Measurements from ENCODE around the gene DMRTA2.

Gene DMRTA2

DNA sequence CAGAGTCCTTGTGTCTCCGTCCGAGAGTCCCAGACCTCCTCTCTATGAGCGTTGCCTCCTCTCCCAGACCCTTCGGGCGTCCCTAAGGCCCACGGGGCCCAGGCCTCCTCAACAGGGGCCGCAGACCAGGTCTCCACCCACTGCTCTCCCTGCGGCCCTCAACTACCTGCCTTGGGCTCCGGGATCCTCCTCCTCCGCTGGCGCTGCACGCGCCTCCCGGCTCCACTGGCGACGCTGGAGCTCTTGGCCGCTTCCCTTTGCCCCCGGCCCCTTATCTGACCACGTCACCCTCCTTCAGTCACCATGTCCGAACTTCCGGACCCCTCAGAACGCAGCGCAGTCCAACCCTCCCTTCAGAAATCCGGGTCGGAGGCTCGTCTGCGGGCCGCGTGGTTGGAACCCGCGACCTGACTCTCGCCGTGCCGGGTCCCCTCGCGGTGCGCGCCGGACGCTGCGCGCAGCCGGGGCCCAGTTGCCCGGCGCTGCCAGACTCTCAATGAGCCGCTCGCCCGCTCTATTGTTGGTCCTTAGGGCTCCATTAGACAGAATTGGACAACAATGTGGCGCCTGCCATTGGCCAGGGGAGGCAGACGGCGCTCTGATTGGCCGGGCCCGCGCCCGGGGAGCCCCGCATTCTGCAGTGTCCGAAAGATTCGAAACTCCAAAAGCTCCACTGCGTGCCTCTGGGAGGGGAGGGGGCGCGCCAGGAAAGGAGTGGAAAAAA is at the start of gene DMRTA2:
DMRTA2 (minus strand) TSS at position 498 of the 724 bp plus-strand sequence. CDS start 1,907 bp downstream, outside the sequence.
- DNase-seq: no peak

DNA sequence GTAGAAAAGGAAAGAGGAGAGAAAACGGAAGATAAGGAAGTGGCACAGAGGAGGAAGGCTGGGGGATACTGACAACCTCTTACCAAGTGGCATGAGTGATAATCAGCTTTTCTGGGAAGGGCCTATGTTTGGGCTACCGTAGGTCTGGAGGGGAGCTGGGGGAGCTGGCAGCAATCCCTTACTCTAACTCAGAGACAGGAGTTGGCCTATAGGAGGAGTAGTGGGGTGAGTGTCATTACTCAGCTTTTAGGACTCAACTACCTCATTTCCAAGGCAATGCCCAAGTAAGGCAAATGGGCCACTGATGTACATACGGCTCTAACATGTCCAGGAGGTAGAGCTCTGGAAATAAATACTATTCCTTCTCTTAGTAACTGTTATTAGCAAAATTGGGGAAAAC is 48.7 kb upstream of the DMRTA2 start:
- no peak for DNase-seq

GRCh38 chr1:50462964-50463363 is 39.7 kb upstream of the DMRTA2 start:
- no peak for DNase-seq

GRCh38 chr1:50458507-50458906 is 35.3 kb upstream of the DMRTA2 start:
- DNase-seq: no peak

GRCh38 chr1:50454911-50455310 is 31.7 kb upstream of the DMRTA2 start:
- no peak for DNase-seq

DNA sequence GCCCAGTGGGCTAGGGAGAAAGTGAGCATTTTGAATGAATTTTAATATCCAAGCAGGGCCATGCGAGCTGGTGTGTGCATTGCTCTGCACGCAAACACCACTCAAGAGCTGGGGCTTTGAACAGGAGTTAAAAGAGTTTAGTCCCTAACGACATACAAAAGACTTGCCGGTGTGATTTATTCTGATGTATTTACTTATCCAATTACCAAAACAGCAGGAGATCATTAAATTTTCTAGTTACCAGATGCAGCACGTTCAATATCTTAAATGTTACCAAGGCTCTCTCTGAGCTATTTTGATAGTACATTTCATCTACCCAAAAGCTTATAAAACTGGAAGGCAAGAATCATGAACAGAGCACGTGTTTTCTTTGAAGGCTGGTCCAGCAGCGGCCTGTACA is 30.0 kb upstream of the DMRTA2 start:
- DNase-seq: no peak

- no peak for DNase-seq
Measured at GRCh38 chr1:50452700-50453099, 29.5 kb upstream of the DMRTA2 start.

DNA sequence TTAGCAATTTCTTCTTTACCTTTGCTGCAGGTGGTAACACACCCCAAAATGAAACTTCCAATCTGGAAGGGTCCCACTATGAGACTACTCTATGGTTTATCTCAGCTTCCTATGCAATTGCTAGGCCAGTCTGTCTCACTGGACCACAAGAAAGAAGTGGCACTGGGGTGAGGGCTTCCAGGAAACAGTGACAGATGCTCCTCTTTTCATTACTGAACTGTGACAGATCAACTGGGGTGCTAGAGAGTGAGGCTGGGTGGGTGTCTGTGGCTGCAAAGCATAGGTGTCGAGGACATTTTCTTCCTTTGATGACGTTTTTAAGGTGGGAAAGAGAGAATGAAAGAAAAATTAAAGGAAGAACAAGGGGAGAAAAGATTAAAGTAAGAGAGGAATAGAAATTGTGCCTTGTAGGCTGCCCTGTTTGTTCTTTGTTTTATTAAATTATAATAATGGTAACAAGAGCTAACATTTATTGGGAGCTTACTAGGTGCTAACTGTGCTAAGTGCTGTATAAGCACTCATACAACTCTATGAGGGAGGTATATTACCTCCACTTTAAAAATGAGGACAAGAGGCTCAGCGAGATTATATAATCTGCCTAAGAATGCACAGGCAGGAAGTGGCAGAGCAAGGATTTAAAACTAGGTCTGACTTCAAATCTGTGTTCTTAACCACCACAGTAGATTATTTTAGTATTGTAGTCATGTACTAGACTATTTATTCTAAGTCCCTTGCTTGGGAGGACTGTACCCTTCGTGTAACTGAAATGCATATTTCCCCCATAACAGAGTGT is 27.8 kb upstream of the DMRTA2 start:
- DNase-seq: no peak

DNA sequence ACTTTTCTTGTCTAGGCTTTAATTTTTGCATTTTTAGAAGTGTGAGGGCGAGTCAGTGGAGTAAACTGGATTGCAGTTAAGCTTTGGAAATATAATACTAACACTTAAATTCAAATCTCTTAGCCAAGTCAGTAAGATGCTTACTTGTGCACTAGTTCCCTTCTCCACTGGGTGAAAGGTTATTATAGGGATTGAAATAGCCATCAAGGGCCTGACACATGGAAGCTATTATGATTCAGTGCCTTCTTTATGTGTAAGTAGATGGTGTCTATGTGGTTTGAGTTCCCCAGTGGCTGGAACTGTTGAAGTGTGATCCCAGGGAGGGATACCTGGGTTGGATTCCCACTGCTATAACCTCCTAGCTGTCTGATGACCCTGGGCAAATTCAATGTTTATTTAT is 24.7 kb upstream of the DMRTA2 start:
- no peak for DNase-seq

GRCh38 chr1:50441183-50441582 is 17.9 kb upstream of the DMRTA2 start:
- no peak for DNase-seq

DNA sequence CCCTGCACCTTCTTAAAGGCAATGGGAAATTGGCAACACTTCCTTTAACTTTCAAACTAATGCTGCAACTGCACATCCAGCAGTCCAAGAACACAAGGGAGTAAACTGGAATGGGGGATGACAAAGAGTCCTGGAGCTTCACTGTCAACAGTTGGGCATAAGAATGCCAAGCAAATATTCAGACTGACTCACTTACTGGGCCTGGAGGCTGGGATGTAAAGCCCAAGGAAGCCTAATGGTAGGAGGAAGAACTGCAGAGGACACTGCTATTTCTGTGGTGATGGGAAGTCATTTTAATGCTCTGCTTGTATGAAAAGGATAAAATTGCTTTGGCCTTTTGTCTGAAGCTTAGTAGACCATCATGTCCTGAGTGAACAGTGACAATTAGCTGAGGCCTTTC is 15.7 kb upstream of the DMRTA2 start:
- DNase-seq: no peak

DNA sequence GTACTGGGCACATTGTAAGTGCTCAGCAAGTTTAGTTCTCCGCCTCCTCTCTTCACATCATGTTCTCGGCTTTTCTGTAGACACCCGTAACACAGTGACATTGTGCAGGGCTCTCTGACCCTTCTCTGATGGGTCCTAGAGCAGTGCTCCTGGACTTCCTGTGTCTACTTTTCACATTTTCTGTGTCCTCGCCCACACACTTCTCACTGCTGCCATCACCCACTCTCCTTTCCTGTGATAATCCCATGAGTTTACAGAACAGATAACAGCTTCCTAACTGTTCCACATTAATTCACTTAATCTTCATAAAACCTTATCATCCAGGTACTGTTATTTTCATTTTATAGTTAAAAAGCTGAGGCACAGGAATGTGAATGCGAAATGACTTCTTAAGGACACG is 13.2 kb upstream of the DMRTA2 start:
- DNase-seq: no peak

DNA sequence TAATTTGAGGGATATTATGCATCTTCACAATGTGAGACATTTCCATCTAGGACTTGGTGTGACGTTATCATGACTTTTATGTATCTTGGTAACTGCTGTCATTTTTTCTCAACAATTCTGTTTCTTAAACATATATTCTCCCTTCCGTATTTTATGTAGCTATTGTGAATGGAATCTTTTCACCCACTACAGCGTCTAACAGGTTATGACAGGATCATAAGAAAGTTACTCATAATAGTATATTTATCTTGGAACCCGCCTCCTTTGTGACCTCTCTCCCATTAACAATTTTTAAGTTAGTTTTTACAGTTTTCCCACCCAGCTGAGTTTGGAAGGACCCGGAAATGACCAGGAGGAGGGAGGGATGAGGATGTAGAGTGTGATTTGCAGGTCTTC is 6.8 kb upstream of the DMRTA2 start:
- DNase-seq: no peak

GRCh38 chr1:50427818-50428779 is 4.9 kb upstream of the DMRTA2 start:
- no peak for DNase-seq

DNA sequence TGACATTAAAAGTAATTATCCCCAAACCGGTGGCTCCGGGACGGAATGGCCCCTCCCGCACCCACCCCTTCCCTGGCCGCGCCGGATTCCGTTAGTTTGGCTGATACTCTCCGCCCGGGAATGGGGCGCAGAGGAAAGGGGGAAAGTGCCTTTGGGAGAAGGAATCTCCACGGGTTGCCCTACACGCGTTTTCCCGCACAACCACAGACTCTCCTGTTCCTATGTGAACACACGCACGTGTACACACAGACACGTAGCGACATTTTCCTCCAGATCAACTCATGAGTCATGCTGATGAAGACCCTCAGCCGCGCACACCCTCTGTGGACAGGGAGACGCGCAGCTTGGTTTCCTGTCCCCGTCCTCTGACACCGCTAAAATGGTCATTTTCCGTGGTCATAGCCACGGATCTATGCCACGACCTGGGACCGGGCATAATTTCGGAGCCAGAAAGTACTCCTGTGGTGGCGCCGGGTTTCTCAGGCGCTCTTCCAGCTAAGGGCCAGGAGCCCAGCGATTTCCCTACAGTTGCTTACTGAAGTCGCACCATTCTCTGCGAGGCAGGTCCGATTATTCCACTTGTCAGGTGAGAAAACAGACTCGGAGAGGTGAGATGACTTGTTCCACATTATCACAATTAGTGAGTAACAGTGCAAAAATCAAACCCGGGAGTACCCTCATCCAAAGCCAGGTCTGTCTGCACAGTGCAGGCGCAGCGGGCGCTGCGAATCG is 4.0 kb upstream of the DMRTA2 start:
- no peak for DNase-seq

DNA sequence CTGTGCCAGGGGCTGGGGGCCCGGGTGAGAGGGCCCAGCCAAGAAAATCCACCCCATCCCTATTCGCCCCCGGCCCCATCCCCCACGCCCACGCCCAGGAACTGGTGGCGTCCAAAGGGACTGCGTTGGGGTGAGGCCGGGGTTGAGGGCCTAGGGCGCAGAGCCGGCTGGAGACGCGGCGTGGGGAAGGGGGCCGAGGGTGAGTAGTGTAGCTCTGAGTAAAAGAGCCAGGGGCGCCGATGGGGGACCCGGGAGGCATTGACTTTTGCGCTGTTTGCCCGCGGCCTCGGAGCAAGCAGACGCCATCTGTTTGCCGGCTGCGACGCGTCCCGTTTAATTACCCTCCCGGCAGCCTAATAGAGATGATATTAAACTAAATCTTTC is 3.5 kb upstream of the DMRTA2 start:
- DNase-seq: no peak

GRCh38 chr1:50426108-50426700 is 3.0 kb upstream of the DMRTA2 start:
- no peak for DNase-seq

DNA sequence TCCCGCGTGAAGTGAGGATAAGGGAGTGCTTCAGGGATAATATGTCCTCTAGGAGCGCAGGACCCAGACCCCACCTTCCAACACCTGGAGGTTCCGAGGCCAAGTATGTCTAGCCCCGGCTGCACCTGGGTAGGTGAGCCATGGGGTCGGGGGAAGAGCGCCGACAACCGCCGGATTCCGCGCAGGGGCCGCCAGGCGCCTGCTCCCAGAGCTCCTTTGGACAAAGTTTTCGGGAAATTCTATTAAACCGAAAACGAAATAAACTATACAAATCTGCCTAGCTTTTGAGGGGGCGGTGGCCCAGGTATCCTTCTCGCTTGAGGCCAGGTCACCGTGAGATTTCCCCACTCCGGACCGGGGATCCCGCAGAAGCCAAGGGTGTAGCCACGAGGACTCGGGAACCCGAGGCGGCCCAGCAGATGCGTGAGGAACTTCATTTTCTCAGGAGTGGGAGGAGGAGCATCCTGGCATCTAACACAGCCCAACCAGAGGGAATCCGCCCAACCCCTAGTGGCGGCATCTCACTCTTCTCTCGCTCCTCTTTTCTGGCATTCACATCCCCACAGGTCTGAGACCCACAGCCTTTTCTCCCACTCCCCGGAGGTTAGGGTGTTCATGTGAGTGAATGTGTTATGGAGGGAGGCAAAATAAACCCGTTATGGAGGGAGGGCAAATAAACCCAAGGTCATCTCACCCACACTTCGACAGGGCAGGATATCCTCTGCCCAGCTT is 2.3 kb upstream of the DMRTA2 start:
- DNase-seq: no peak

DNA sequence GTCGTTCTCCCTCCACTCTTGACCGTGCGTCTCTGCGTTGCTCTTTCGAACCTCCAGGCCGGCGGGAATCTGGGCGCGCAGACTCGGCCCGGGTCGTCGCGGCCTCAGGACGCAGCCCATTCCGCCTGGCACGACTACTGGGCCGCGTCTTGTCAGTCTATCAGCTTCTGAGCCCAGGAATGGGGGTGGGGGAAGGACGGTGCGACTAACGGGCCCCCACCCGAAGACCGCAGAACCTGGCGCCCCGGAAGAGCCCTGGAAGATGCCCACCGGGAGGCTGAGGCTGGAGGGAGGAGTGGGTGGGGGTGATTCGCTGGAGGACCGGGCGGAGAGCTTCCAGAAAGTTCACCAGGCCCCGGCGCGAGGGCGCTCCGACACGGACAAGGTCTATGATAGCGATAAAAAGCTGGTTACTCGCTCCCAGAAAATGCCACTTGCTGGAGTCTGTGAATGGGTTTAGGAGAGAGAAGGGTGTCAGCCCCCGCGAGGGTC is 1.7 kb upstream of the DMRTA2 start:
- DNase-seq: no peak

DNA sequence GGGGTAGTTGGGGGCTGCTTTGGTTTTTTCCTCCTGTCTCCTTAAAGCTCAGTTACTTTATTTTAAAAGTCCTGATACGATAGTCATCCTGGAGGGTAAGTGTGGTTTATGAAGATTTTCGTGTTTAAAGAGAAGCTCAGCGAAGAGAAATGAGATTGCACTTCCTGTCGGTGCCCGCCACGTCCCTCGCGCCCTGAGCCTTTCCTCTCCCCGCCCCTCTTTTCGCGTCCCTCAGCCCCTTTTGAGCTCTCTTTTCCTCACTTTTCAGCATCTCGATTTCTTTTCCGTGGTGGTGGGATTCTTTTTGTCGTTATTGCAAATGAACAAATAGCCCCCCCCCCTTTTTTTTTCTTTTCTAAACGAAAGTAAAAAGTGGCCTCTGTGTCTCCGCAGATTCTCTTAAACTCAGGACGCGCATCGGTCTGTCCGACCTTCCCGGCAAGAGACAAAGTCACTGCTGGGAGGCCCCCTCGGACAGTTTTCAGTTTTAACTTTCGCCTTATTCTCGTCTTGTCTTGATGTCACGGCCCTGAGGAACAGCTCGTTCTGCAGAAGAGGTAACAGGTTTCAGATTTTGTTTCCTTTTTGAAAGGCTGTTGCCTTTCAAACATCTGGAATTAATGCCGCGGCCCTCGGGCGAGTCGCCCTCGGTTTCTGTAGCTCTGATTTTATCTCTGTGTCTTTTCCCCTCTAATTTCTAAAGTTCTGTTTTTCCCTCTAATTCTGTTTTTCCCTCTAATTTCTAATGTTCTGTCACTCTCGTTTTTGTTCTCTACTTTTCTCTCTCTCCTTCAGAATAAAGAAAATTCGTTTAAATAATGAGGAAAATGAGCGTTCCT is 1.0 kb upstream of the DMRTA2 start:
- no peak for DNase-seq

GRCh38 chr1:50423670-50424000 is 392 bp upstream of the DMRTA2 start:
- DNase-seq: no peak
